B cell (primary cell): ENCODE measurements around the gene HRC. TPM values are rescaled to one million over a fixed set of nuclear protein-coding genes. Genes with fewer than 3 reads are reported as not detected.

Experiments
- ATAC-seq: fragments of 200-7000 bp; cut with Tn5 transposase; one replicate; pipeline ENCODE4 v1.10.0; 2021; ENCODE audit warnings: low read depth, mild to moderate bottlenecking, moderate number of reproducible peaks, moderate library complexity
- CTCF ChIA-PET: fragments of 350-600 bp; sonication (Branson Sonifier 250); formaldehyde crosslinking; loops from one replicate; lab custom pipeline; 2021; ENCODE audit warnings: antibody characterized with exemption, inconsistent platforms; lab: Charles Lee
- POLR2A ChIA-PET: fragments of 350-600 bp; sonication (Branson Sonifier 250); formaldehyde crosslinking; loops from one replicate; lab custom pipeline; 2021; ENCODE audit warnings: antibody characterized with exemption; lab: Charles Lee
- DNase-seq: peaks from one replicate; pipeline ENCODE4 v3.0.0; 2013
- H2AFZ ChIP-seq: 2 replicates; pipeline ENCODE4 v1.6.1; 2012; ENCODE audit warnings: mild to moderate bottlenecking, low read depth, low read length; ENCODE audit not compliant: insufficient read depth, poor library complexity, severe bottlenecking
- H3K27ac ChIP-seq, 2 donors: 1 replicate in 1 of 2; 2 replicates in 1 of 2; pipeline ENCODE4 v1.5.1; 2012 to 2013; ENCODE audit warnings: low read length in 2 of 2, mild to moderate bottlenecking in 2 of 2, moderate library complexity in 1 of 2
- H3K27me3 ChIP-seq, 4 experiments: fragments of 200-600 bp in 1 of 4; sonication (generic) in 1 of 4; replicated peaks in 1 of 4; 1 replicate in 2 of 4; 2 replicates in 2 of 4; pipeline versions ENCODE4 v1.6.1 to v1.7.0; 2013 to 2016; ENCODE audit warnings: low read length in 3 of 4, mild to moderate bottlenecking in 2 of 4, mixed read lengths in 1 of 4, moderate library complexity in 1 of 4; ENCODE audit not compliant: insufficient read depth in 4 of 4, control insufficient read depth in 3 of 4; ENCODE audit errors: control extremely low read depth in 1 of 4
- H3K36me3 ChIP-seq, 2 experiments: replicated peaks in 1 of 2; 1 replicate in 1 of 2; 2 replicates in 1 of 2; pipeline versions ENCODE4 v1.6.1 to v1.7.1; 2013; ENCODE audit warnings: low read length in 1 of 2; ENCODE audit not compliant: insufficient read depth in 2 of 2, control insufficient read depth in 1 of 2; ENCODE audit errors: control extremely low read depth in 1 of 2, extremely low read depth in 1 of 2
- H3K4me1 ChIP-seq, 2 donors: fragments of 200-600 bp in 1 of 2; sonication (generic) in 1 of 2; 1 replicate in 1 of 2; 2 replicates in 1 of 2; pipeline versions ENCODE4 v1.5.1 to v1.6.1; 2013 to 2017; ENCODE audit warnings: low read length in 2 of 2; ENCODE audit not compliant: control insufficient read depth in 2 of 2, insufficient read depth in 2 of 2
- H3K4me2 ChIP-seq: replicated peaks from 2 replicates; pipeline ENCODE3; 2012; ENCODE audit warnings: mild to moderate bottlenecking, low read depth, low read length; ENCODE audit not compliant: poor library complexity, severe bottlenecking
- H3K4me3 ChIP-seq, 5 experiments: fragments of 200-600 bp in 1 of 5; sonication (generic) in 1 of 5; 1 replicate in 3 of 5; 2 replicates in 2 of 5; pipeline versions ENCODE4 v1.5.1 to v1.7.0; 2011 to 2016; ENCODE audit warnings: low read length in 4 of 5, mild to moderate bottlenecking in 4 of 5, low read depth in 2 of 5, control low read depth in 1 of 5, moderate library complexity in 1 of 5; ENCODE audit not compliant: insufficient read depth in 1 of 5; ENCODE audit errors: control extremely low read depth in 1 of 5, extremely low read depth in 1 of 5
- H3K79me2 ChIP-seq: fragments of 200-600 bp; sonication (generic); one replicate; pipeline ENCODE4 v1.6.0; 2016; ENCODE audit warnings: low read length; ENCODE audit not compliant: control insufficient read depth, insufficient read depth
- H3K9ac ChIP-seq: fragments of 200-600 bp; sonication (generic); 2 replicates; pipeline ENCODE4 v1.6.1; 2017; ENCODE audit warnings: mild to moderate bottlenecking, low read length, moderate library complexity
- H3K9me3 ChIP-seq, 3 donors: one replicate each; pipeline versions ENCODE4 v1.6.1 to v1.7.1; 2013; ENCODE audit warnings: low read length in 2 of 3; ENCODE audit not compliant: control insufficient read depth in 2 of 3, insufficient read depth in 1 of 3; ENCODE audit errors: control extremely low read depth in 1 of 3
- H4K20me1 ChIP-seq: 2 replicates; pipeline ENCODE4 v1.6.0; 2012; ENCODE audit warnings: mild to moderate bottlenecking, low read length; ENCODE audit not compliant: insufficient read depth, control insufficient read depth, poor library complexity, severe bottlenecking
- H3K27ac Mint-ChIP-seq: one replicate; pipeline ENCODE4 v1.8.0; 2021; ENCODE audit warnings: mixed read lengths
- H3K27me3 Mint-ChIP-seq: one replicate; pipeline ENCODE4 v1.8.0; 2021; ENCODE audit warnings: mixed read lengths
- H3K4me1 Mint-ChIP-seq: one replicate; pipeline ENCODE4 v1.8.0; 2021; ENCODE audit warnings: mixed read lengths
- H3K4me3 Mint-ChIP-seq: one replicate; pipeline ENCODE4 v1.8.0; 2021; ENCODE audit warnings: mixed read lengths
- H3K9me3 Mint-ChIP-seq: one replicate; pipeline ENCODE4 v1.8.0; 2022; ENCODE audit warnings: mixed read lengths; ENCODE audit not compliant: insufficient read depth
- EZH2 ChIP-seq: IDR thresholded peaks from 2 replicates; pipeline ENCODE4 v1.6.1; 2012; ENCODE audit warnings: borderline replicate concordance, low read depth, mild to moderate bottlenecking, moderate library complexity, low read length; ENCODE audit not compliant: insufficient read depth, poor library complexity, severe bottlenecking
- WGBS: methylation state at CpG from one replicate; pipeline ENCODE4 v1.1.5; 2013; ENCODE audit warnings: missing lambda C conversion rate; ENCODE audit not compliant: insufficient coverage; 5-methylcytosine and 5-hydroxymethylcytosine counted together
- intact Hi-C: fragments of 100-400 bp; cut with micrococcal nuclease; formaldehyde crosslinking; loops from one replicate; pipeline ENCODE4 v1.10.0; 2022
- polyA plus RNA-seq: library from polyadenylated mRNA; depleted of rRNA; stranded (reverse); fragments of >200 nt; gene quantifications from 2 replicates; pipeline ENCODE4 v1.2.3, GENCODE V29; 2012
- total RNA-seq, 2 donors: library from RNA; stranded (reverse); fragments of 120-200 nt in 1 of 2; gene quantifications; 1 replicate in 1 of 2; 2 replicates in 1 of 2; pipeline versions ENCODE4 v1.2.3 to v1.2.4, GENCODE V29; 2013 to 2022
- TF ChIP-seq, protein P1 (sequence below): fragments of 200-600 bp; IDR thresholded peaks from one replicate; pipeline ENCODE4 v1.8.0; 2022; ENCODE audit warnings: antibody characterized with exemption, mild to moderate bottlenecking

Gene HRC
- total and polyA plus RNA-seq, 2 donors (not counting 1 experiment from before 2014, with no cell fraction given): not detected

DNA sequence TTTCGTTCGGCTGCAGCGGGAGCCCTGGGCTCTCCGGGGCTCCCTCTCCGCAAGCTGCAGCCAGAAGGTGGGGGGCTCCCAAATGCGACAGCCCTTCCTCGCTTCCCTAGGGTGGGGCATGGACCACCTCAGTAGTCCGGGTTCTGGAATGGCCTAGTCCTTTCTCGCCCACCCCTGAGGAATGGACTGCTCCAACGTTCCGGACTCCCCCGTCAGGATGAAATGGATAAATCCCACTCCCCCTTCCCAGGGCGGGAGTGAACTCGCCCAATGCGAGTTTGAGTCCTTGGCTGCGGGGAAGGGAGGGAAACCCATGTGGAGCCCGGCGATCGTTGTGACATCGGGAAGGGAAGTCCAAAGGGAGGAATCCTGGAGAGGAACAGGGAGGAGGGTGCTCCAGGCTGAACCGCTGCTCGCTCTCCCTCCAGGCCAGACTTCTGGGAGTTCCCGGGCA lies 5.5 kb downstream of the HRC start:
- peaks cover 64% of the 10 kb centered on the region for H3K27me3 Mint-ChIP-seq
- DNase-seq (no peak), ATAC-seq (no peak)
- no peaks in the 10 kb centered on the region for H3K9me3 Mint-ChIP-seq
- POLR2A ChIA-PET: interaction anchor here (0.6 to 1.0 kb wide), 2 partner anchors 23 to 253 kb away, joined by 3 to 7 read pairs; no protein-coding TSS in a partner anchor
- H3K9me3 ChIP-seq: peaks cover 0 to 63% (median 7%) of the 10 kb centered on the region in 3 donors
- H3K27ac ChIP-seq: no peak overlapping the region
- peak overlapping the region; percentile 97 for H3K4me2 ChIP-seq
- TF ChIP-seq, protein P1, sequence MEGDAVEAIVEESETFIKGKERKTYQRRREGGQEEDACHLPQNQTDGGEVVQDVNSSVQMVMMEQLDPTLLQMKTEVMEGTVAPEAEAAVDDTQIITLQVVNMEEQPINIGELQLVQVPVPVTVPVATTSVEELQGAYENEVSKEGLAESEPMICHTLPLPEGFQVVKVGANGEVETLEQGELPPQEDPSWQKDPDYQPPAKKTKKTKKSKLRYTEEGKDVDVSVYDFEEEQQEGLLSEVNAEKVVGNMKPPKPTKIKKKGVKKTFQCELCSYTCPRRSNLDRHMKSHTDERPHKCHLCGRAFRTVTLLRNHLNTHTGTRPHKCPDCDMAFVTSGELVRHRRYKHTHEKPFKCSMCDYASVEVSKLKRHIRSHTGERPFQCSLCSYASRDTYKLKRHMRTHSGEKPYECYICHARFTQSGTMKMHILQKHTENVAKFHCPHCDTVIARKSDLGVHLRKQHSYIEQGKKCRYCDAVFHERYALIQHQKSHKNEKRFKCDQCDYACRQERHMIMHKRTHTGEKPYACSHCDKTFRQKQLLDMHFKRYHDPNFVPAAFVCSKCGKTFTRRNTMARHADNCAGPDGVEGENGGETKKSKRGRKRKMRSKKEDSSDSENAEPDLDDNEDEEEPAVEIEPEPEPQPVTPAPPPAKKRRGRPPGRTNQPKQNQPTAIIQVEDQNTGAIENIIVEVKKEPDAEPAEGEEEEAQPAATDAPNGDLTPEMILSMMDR: no peak
- no peak for TF ChIP-seq EZH2
- under 1% methylated on average over 17 of the region's 23 CpGs for whole genome bisulfite sequencing
- H2AFZ ChIP-seq: peak overlapping the region; percentile 74
- peak overlapping the region in 4 of 5 experiments; percentile 57 to 76 (median 61) for H3K4me3 ChIP-seq
- H3K36me3 ChIP-seq: no peaks in the 10 kb centered on the region
- peaks cover 44 to 48% of the 10 kb centered on the region in 2 donors for H3K4me1 ChIP-seq
- peak overlapping the region; percentile 89 for H3K4me3 Mint-ChIP-seq
- CTCF ChIA-PET: interaction anchor here (1.8 kb wide), 2 partner anchors 35 to 52 kb away, joined by 9 to 10 read pairs; partner anchors contain the start of gene LIN7B
- H3K27me3 ChIP-seq: peaks cover 0 to 79% (median 38%) of the 10 kb centered on the region in 4 experiments
- no peak overlapping the region for H3K27ac Mint-ChIP-seq
- H3K79me2 ChIP-seq: no peaks in the 10 kb centered on the region
- intact Hi-C loops: loop anchor here (5.0 to 10.0 kb wide), 2 partner anchors 37 to 55 kb away; partner anchors contain the start of gene LIN7B
- peak overlapping the region; percentile 78 for H3K9ac ChIP-seq
- H3K4me1 Mint-ChIP-seq: peaks cover 42% of the 10 kb centered on the region
- H4K20me1 ChIP-seq: no peaks in the 10 kb centered on the region
